Gastrocnemius medialis (tissue), 4 donors: ENCODE data around the gene SRGAP1. TPM values are rescaled to one million over a fixed set of nuclear protein-coding genes. Genes with fewer than 3 reads are reported as not detected.

Source experiments
- ATAC-seq, 2 donors: fragments of 150-250 bp; one replicate each; pipeline ENCODE4 v1.9.1; 2016
- DNase-seq, 2 donors: peaks; one replicate each; pipeline ENCODE4 v3.0.0-alpha.2; 2019
- H3K27ac ChIP-seq, 4 donors: fragments of 200-600 bp; sonication (generic); 1 replicate in 1 of 4; 2 replicates in 3 of 4; pipeline ENCODE4 v1.5.1; 2016 to 2018; ENCODE audit warnings: mild to moderate bottlenecking in 2 of 4, moderate library complexity in 1 of 4
- H3K27me3 ChIP-seq, 3 donors: fragments of 200-600 bp; sonication (generic) in 2 of 3; 1 replicate in 1 of 3; 2 replicates in 2 of 3; pipeline versions ENCODE4 v1.5.1 to v1.6.0; 2016 to 2019; ENCODE audit warnings: mild to moderate bottlenecking in 1 of 3, moderate library complexity in 1 of 3
- H3K36me3 ChIP-seq, 2 donors: fragments of 200-600 bp; sonication (generic) in 1 of 2; one replicate each; pipeline ENCODE4 v1.5.1; 2017 to 2018
- H3K4me1 ChIP-seq, 2 donors: fragments of 200-600 bp; sonication (generic) in 1 of 2; one replicate each; pipeline ENCODE4 v1.5.1; 2016 to 2017; ENCODE audit warnings: mild to moderate bottlenecking in 2 of 2
- H3K4me3 ChIP-seq, 4 donors: fragments of 200-600 bp; sonication (generic) in 3 of 4; 1 replicate in 1 of 4; 2 replicates in 3 of 4; pipeline ENCODE4 v1.5.1; 2016 to 2019; ENCODE audit warnings: mild to moderate bottlenecking in 2 of 4
- H3K9me3 ChIP-seq, 3 donors: fragments of 200-600 bp; sonication (generic) in 2 of 3; 1 replicate in 1 of 3; 2 replicates in 2 of 3; pipeline ENCODE4 v1.5.1; 2016 to 2019
- POLR2A ChIP-seq, 2 donors: fragments of 450-650 bp; IDR thresholded peaks; one replicate each; pipeline ENCODE4 v1.6.1; 2017; ENCODE audit warnings: antibody characterized with exemption in 2 of 2, mild to moderate bottlenecking in 2 of 2, moderate library complexity in 2 of 2
- in situ Hi-C, 4 donors: fragments of 200-750 bp; cut with MboI; loops; one replicate each; pipeline versions ENCODE4 v1.15.0 to v1.8.0; 2017; ENCODE audit warnings: low sequenced_read_pairs in 4 of 4
- intact Hi-C: fragments of 100-400 bp; cut with DNase I; formaldehyde crosslinking; loops from one replicate; pipeline ENCODE4 v1.15.1; 2023; ENCODE audit warnings: low total_unique reads
- total RNA-seq, 4 donors: library from RNA; depleted of rRNA; stranded (reverse); fragments of >200 nt; gene quantifications; one replicate each; pipeline versions ENCODE4 v1.1.0 to v1.2.3, GENCODE V29; 2016
- TF ChIP-seq, protein P1 (sequence below), 5 experiments: fragments of 450-650 bp in 3 of 5; fragments of 200-600 bp in 2 of 5; sonication (generic) in 2 of 5; IDR thresholded peaks in 4 of 5; conservative IDR thresholded peaks in 1 of 5; 1 replicate in 4 of 5; 2 replicates in 1 of 5; pipeline ENCODE4 v1.5.1; 2016 to 2019; ENCODE audit warnings: antibody characterized with exemption in 5 of 5, mild to moderate bottlenecking in 3 of 5, moderate library complexity in 3 of 5

The SRGAP1 gene
- total RNA-seq, 4 donors from 2014 or later, result 0.36 to 0.85 (median 0.66) TPM

DNA sequence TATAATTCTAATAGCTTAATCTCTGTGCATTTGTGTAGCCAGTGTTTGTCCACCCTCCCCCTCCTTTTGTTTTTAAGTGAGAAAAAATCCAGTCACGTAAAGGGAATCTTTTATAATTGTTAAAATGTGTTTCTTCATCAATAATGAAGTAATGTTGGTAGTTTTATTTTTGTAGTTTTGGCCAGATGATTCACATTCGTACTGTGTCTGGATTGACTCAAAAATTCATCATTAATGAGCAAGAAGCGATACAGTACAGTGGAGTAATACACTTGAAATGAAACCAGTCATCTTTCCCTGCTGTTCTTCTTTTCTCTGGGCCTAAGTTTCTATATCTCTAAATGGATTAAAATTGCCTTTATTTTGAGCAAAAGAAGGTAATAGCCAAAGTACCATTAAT lies 86.5 kb downstream of the SRGAP1 start:
- DNase-seq, result no peak
- intact Hi-C loops, result no loop called here
- no peak for ATAC-seq
- in situ Hi-C loops, result no loop called here
- H3K9me3 ChIP-seq, result no peaks in the 10 kb centered on the region
- TF ChIP-seq, protein P1, sequence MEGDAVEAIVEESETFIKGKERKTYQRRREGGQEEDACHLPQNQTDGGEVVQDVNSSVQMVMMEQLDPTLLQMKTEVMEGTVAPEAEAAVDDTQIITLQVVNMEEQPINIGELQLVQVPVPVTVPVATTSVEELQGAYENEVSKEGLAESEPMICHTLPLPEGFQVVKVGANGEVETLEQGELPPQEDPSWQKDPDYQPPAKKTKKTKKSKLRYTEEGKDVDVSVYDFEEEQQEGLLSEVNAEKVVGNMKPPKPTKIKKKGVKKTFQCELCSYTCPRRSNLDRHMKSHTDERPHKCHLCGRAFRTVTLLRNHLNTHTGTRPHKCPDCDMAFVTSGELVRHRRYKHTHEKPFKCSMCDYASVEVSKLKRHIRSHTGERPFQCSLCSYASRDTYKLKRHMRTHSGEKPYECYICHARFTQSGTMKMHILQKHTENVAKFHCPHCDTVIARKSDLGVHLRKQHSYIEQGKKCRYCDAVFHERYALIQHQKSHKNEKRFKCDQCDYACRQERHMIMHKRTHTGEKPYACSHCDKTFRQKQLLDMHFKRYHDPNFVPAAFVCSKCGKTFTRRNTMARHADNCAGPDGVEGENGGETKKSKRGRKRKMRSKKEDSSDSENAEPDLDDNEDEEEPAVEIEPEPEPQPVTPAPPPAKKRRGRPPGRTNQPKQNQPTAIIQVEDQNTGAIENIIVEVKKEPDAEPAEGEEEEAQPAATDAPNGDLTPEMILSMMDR (IDR thresholded peaks at IDR 0.05 in 4 of 5, conservative IDR thresholded peaks at IDR 0.05 in 1 of 5), result no peak
- no peak for TF ChIP-seq POLR2A (IDR thresholded peaks at IDR 0.05)
- no peaks in the 10 kb centered on the region for H3K27me3 ChIP-seq
- H3K27ac ChIP-seq, result no peak overlapping the region
- H3K4me3 ChIP-seq, result no peak overlapping the region
- H3K4me1 ChIP-seq, result no peaks in the 10 kb centered on the region
- H3K36me3 ChIP-seq, result no peaks in the 10 kb centered on the region

DNA sequence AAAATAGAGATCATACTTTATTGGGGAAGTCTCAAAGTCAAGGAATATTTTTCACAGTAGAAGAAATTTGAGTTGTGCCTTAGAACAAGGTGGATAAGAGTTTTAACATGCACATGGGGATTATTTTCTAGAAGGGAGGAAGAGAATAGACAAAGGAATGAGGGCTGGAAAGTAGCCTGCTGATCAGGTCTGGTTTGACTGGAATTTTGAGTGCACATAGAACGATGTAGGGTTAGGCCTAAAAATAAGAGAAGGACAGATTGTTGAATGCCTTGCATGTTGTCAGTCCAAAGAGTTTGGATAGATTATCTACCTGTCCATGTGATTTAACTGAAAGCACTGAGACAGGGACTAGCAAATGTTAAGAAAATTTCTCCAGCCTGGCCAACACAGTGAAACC lies 87.2 kb downstream of the SRGAP1 start:
- ATAC-seq (no peak), DNase-seq (no peak)
- H3K36me3 ChIP-seq, result no peaks in the 10 kb centered on the region
- no peak overlapping the region for H3K4me3 ChIP-seq
- no peaks in the 10 kb centered on the region for H3K9me3 ChIP-seq
- no peak overlapping the region for H3K27ac ChIP-seq
- intact Hi-C loops, result no loop called here
- TF ChIP-seq, protein P1 (IDR thresholded peaks at IDR 0.05 in 4 of 5, conservative IDR thresholded peaks at IDR 0.05 in 1 of 5), result no peak
- TF ChIP-seq POLR2A (IDR thresholded peaks at IDR 0.05), result no peak
- no peaks in the 10 kb centered on the region for H3K27me3 ChIP-seq
- in situ Hi-C loops, result no loop called here
- no peaks in the 10 kb centered on the region for H3K4me1 ChIP-seq

DNA sequence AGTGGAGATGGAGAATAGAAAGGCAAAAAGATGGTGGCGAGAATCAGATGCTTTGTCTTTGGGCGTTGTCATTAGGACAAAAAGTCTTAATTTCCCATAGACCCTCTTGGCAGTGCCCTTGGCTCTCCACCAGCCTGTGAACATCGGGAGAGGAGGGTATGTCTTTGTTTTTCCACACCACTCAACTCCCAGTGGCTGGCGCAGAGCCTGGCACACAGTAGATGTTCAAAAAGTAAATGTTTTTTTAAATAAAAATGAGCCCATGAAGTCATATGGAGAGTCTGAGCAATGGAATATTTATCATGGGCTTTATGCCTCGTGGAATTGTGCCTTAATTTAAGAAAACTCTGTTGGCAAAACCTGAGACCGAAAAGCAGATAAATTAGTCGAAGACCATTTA lies 90.4 kb downstream of the SRGAP1 start:
- Histone ChIP-seq H3K4me3 (no peak overlapping the region), H3K27ac (no peak overlapping the region), H3K9me3 (no peaks in the 10 kb centered on the region), H3K27me3 (no peaks in the 10 kb centered on the region), H3K36me3 (no peaks in the 10 kb centered on the region), H3K4me1 (no peaks in the 10 kb centered on the region)
- TF ChIP-seq, protein P1 (IDR thresholded peaks at IDR 0.05 in 4 of 5, conservative IDR thresholded peaks at IDR 0.05 in 1 of 5), result no peak
- TF ChIP-seq POLR2A (IDR thresholded peaks at IDR 0.05), result no peak
- no peak for ATAC-seq
- intact Hi-C loops, result no loop called here
- in situ Hi-C loops, result no loop called here
- DNase-seq, result no peak

DNA sequence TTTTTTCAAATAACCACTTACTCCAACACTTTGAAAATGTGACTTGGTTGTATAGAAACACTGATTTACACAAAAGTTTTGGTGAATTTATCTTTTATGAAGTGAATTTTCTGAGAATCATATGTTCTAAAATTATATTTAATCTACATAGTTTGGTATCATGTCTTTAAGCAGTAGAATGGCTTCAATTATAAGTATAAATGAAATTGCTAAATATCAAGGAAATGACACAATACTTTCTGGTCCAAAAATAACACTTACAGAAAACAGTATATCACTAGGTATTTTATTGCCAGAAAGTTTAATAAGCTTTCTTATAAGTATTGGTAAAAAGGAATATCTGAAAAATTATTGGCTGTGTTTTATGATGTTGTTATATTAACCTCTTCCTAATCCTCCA lies 90.9 kb downstream of the SRGAP1 start:
- intact Hi-C loops (no loop called here), in situ Hi-C loops (no loop called here)
- no peaks in the 10 kb centered on the region for H3K27me3 ChIP-seq
- no peak for ATAC-seq
- no peak overlapping the region for H3K4me3 ChIP-seq
- no peak for DNase-seq
- no peak overlapping the region for H3K27ac ChIP-seq
- H3K4me1 ChIP-seq, result no peaks in the 10 kb centered on the region
- H3K9me3 ChIP-seq, result no peaks in the 10 kb centered on the region
- no peaks in the 10 kb centered on the region for H3K36me3 ChIP-seq
- no peak for TF ChIP-seq POLR2A (IDR thresholded peaks at IDR 0.05)
- TF ChIP-seq, protein P1 (IDR thresholded peaks at IDR 0.05 in 4 of 5, conservative IDR thresholded peaks at IDR 0.05 in 1 of 5), result no peak
